Natural killer cell (primary cell): ENCODE data around the gene KRT2. TPM values are rescaled to one million over a fixed set of nuclear protein-coding genes. Genes with fewer than 3 reads are reported as not detected.

Source experiments
- ATAC-seq, 3 donors: fragments of 150-1000 bp in 2 of 3; fragments of 200-7000 bp in 1 of 3; cut with Tn5 transposase; 1 replicate in 1 of 3; 2 replicates in 2 of 3; pipeline ENCODE4 v1.10.0; 2021; ENCODE audit warnings: mild to moderate bottlenecking in 2 of 3, moderate library complexity in 2 of 3
- DNase-seq, 2 donors: peaks; one replicate each; pipeline versions ENCODE4 v3.0.0 to v3.0.0-alpha.2; 2013 to 2021; ENCODE audit warnings: mixed read lengths in 1 of 2
- H3K27ac ChIP-seq: one replicate; pipeline ENCODE4 v1.5.1; 2013; ENCODE audit warnings: mild to moderate bottlenecking, low read length
- H3K27me3 ChIP-seq: one replicate; pipeline ENCODE4 v1.6.1; 2013; ENCODE audit warnings: low read length; ENCODE audit not compliant: control insufficient read depth, insufficient read depth
- H3K36me3 ChIP-seq: one replicate; pipeline ENCODE4 v1.6.1; 2013; ENCODE audit warnings: low read length; ENCODE audit not compliant: control insufficient read depth, insufficient read depth
- H3K4me1 ChIP-seq: one replicate; pipeline ENCODE4 v1.6.1; 2013; ENCODE audit warnings: low read length; ENCODE audit not compliant: control insufficient read depth, insufficient read depth
- H3K4me3 ChIP-seq: one replicate; pipeline ENCODE4 v1.5.1; 2013; ENCODE audit warnings: low read length
- H3K9me3 ChIP-seq: one replicate; pipeline ENCODE4 v1.6.1; 2013; ENCODE audit warnings: low read length; ENCODE audit not compliant: control insufficient read depth, insufficient read depth
- H3K27ac Mint-ChIP-seq, 2 donors: one replicate each; pipeline ENCODE4 v1.8.0; 2022; ENCODE audit warnings: mild to moderate bottlenecking in 2 of 2, mixed read lengths in 2 of 2, moderate library complexity in 1 of 2
- H3K27me3 Mint-ChIP-seq, 2 donors: one replicate each; pipeline ENCODE4 v1.8.0; 2022; ENCODE audit warnings: low read depth in 2 of 2, mixed read lengths in 2 of 2
- H3K36me3 Mint-ChIP-seq: one replicate; pipeline ENCODE4 v1.8.0; 2022; ENCODE audit warnings: mixed read lengths
- H3K4me1 Mint-ChIP-seq, 2 donors: one replicate each; pipeline ENCODE4 v1.8.0; 2022; ENCODE audit warnings: mixed read lengths in 2 of 2
- H3K4me3 Mint-ChIP-seq: one replicate; pipeline ENCODE4 v1.8.0; 2022; ENCODE audit warnings: mild to moderate bottlenecking, moderate library complexity, mixed read lengths
- H3K9me3 Mint-ChIP-seq, 2 donors: one replicate each; pipeline ENCODE4 v1.8.0; 2022; ENCODE audit warnings: mixed read lengths in 2 of 2
- CTCF ChIP-seq: fragments of 200-600 bp; IDR thresholded peaks from one replicate; pipeline ENCODE4 v1.8.0; 2022; ENCODE audit warnings: antibody characterized with exemption
- WGBS: methylation state at CpG from one replicate; pipeline ENCODE4 v1.1.7; 2013; ENCODE audit warnings: missing lambda C conversion rate; ENCODE audit not compliant: insufficient coverage; 5-methylcytosine and 5-hydroxymethylcytosine counted together
- intact Hi-C: fragments of 100-400 bp; cut with micrococcal nuclease; formaldehyde crosslinking; loops from one replicate; pipeline ENCODE4 v1.14.2; 2022
- total RNA-seq, 4 donors: library from RNA; stranded (reverse); fragments of 120-200 nt in 1 of 4; gene quantifications; one replicate each; pipeline versions ENCODE4 v1.2.3 to v1.2.4, GENCODE V29; 2013 to 2022

The KRT2 gene
- total RNA-seq, 3 donors from 2014 or later (not counting 1 experiment from before 2014, with no cell fraction given), result 0.63 to 1.4 (median 0.66) TPM

- Mint-ChIP-seq H3K27me3 (no peaks in the 10 kb centered on the region), H3K36me3 (no peaks in the 10 kb centered on the region), H3K27ac (peak overlapping the region; percentile 97 to 98), H3K4me3 (peak overlapping the region; percentile 61), H3K9me3 (no peaks in the 10 kb centered on the region), H3K4me1 (peaks cover 63 to 75% of the 10 kb centered on the region in 2 donors)
- H3K36me3 ChIP-seq, result no peaks in the 10 kb centered on the region
- peaks cover 42% of the 10 kb centered on the region for H3K4me1 ChIP-seq
- no peak for TF ChIP-seq CTCF
- ATAC-seq, result no peak
- H3K9me3 ChIP-seq, result peaks cover 3% of the 10 kb centered on the region
- 99% methylated on average over 8 of the region's 9 CpGs for WGBS
- DNase-seq, result no peak
- no peaks in the 10 kb centered on the region for H3K27me3 ChIP-seq
- no peak overlapping the region for H3K27ac ChIP-seq
- H3K4me3 ChIP-seq, result no peak overlapping the region
- intact Hi-C loops, result loop anchor here (5.0 kb wide), 1 partner anchor 35 kb away; the partner anchor contains the start of gene KRT1
Measured at GRCh38 chr12:52647601-52648000, 4.4 kb downstream of the KRT2 start.

GRCh38 chr12:52646613-52647012, 5.4 kb downstream of the KRT2 start:
- Histone ChIP-seq H3K4me3 (no peak overlapping the region), H3K36me3 (no peaks in the 10 kb centered on the region), H3K4me1 (peaks cover 42% of the 10 kb centered on the region), H3K27ac (peak overlapping the region; percentile 89), H3K9me3 (peaks cover 3% of the 10 kb centered on the region), H3K27me3 (no peaks in the 10 kb centered on the region)
- Mint-ChIP-seq H3K4me3 (peak overlapping the region; percentile 84), H3K27me3 (no peaks in the 10 kb centered on the region), H3K27ac (peak overlapping the region; percentile 97 to 98), H3K4me1 (peaks cover 66 to 82% of the 10 kb centered on the region in 2 donors), H3K36me3 (no peaks in the 10 kb centered on the region), H3K9me3 (no peaks in the 10 kb centered on the region)
- no peak for TF ChIP-seq CTCF
- intact Hi-C loops, result loop anchor here (5.0 kb wide), 1 partner anchor 36 kb away; the partner anchor contains the start of gene KRT1
- ATAC-seq (no peak), DNase-seq (no peak)
- 96% methylated on average over 12 of the region's 12 CpGs for WGBS

GRCh38 chr12:52645982-52646381, 6.0 kb downstream of the KRT2 start:
- H3K27me3 Mint-ChIP-seq, result no peaks in the 10 kb centered on the region
- Histone ChIP-seq H3K9me3 (peaks cover 3% of the 10 kb centered on the region), H3K4me1 (peaks cover 42% of the 10 kb centered on the region), H3K27me3 (no peaks in the 10 kb centered on the region), H3K27ac (peak overlapping the region; percentile 89), H3K36me3 (no peaks in the 10 kb centered on the region), H3K4me3 (no peak overlapping the region)
- intact Hi-C loops, result loop anchor here (1.0 to 5.0 kb wide), 6 partner anchors 10 to 190 kb away; partner anchors contain the start of gene KRT1
- peaks cover 73 to 88% of the 10 kb centered on the region in 2 donors for H3K4me1 Mint-ChIP-seq
- ATAC-seq, result peak in 1 of 3 donors; percentile 1
- no peaks in the 10 kb centered on the region for H3K9me3 Mint-ChIP-seq
- no peaks in the 10 kb centered on the region for H3K36me3 Mint-ChIP-seq
- WGBS, result 66% methylated on average over 4 of the region's 4 CpGs
- TF ChIP-seq CTCF, result no peak
- no peak for DNase-seq
- peak overlapping the region; percentile 97 to 98 for H3K27ac Mint-ChIP-seq
- H3K4me3 Mint-ChIP-seq, result peak overlapping the region; percentile 84
